Activated naive CD8-positive, alpha-beta T cell treated with anti-CD3 and anti-CD28 coated beads for 36 hours (primary cell): ENCODE data around the gene NEURL1. TPM values are rescaled to one million over a fixed set of nuclear protein-coding genes. Genes with fewer than 3 reads are reported as not detected.

Experiments used
- DNase-seq: peaks from one replicate; pipeline ENCODE4 v3.0.0; 2021
- H3K27ac Mint-ChIP-seq: one replicate; pipeline ENCODE4 v1.8.0; 2022; ENCODE audit warnings: mild to moderate bottlenecking, moderate library complexity, mixed read lengths
- H3K27me3 Mint-ChIP-seq: one replicate; pipeline ENCODE4 v1.8.0; 2022; ENCODE audit warnings: mild to moderate bottlenecking, mixed read lengths
- H3K36me3 Mint-ChIP-seq: one replicate; pipeline ENCODE4 v1.8.0; 2021; ENCODE audit warnings: mild to moderate bottlenecking, mixed read lengths
- H3K4me1 Mint-ChIP-seq: one replicate; pipeline ENCODE4 v1.8.0; 2021; ENCODE audit warnings: mixed read lengths
- H3K4me3 Mint-ChIP-seq: one replicate; pipeline ENCODE4 v1.8.0; 2022; ENCODE audit warnings: mild to moderate bottlenecking, moderate library complexity, mixed read lengths
- H3K9me3 Mint-ChIP-seq: one replicate; pipeline ENCODE4 v1.8.0; 2022; ENCODE audit warnings: mixed read lengths
- total RNA-seq, 2 experiments: library from RNA; stranded (reverse); gene quantifications; one replicate each; pipeline ENCODE4 v1.2.3, GENCODE V29; 2021

The NEURL1 gene
- total RNA-seq, 2 experiments from 2014 or later: 3.1 to 3.2 TPM

GRCh38 chr10:103641326-103641725 is 147.8 kb downstream of the NEURL1 start:
- no peak for DNase-seq
- H3K9me3 Mint-ChIP-seq: no peaks in the 10 kb centered on the region
- H3K36me3 Mint-ChIP-seq: no peaks in the 10 kb centered on the region
- H3K27ac Mint-ChIP-seq: no peak overlapping the region
- no peak overlapping the region for H3K4me3 Mint-ChIP-seq
- H3K27me3 Mint-ChIP-seq: no peaks in the 10 kb centered on the region
- H3K4me1 Mint-ChIP-seq: no peaks in the 10 kb centered on the region

Other genes with a start within 250 kb of the NEURL1 start
- gene RPEL1, start 247.8 kb upstream of the NEURL1 start, total RNA-seq: under 1 TPM in 1 of 2 experiments, not detected in 1; 0.10 TPM
- gene INA, start 216.6 kb upstream of the NEURL1 start, total RNA-seq: under 1 TPM; 0.38 to 0.45 TPM
- 10 to 100 TPM; 18.6 to 19.9 TPM for gene PCGF6, start 142.6 kb upstream of the NEURL1 start, total RNA-seq
- 10 to 100 TPM; 11.1 to 11.6 TPM for gene TAF5, start 125.7 kb upstream of the NEURL1 start, total RNA-seq
- 100 to 1,000 TPM; 451 to 452 TPM for gene ATP5MK, start 97.2 kb upstream of the NEURL1 start, total RNA-seq
- 10 to 100 TPM; 89.5 to 94.7 TPM for gene PDCD11, start 97.1 kb upstream of the NEURL1 start, total RNA-seq
- 1 to 10 TPM; 4.5 to 4.8 TPM for gene CALHM2, start 41.3 kb upstream of the NEURL1 start, total RNA-seq
- gene CALHM1, start 34.8 kb upstream of the NEURL1 start, total RNA-seq: not detected
- not detected for gene CALHM3, start 14.5 kb upstream of the NEURL1 start, total RNA-seq